ENCODE data around the gene PORCN. TPM values are rescaled to one million over a fixed set of nuclear protein-coding genes. Genes with fewer than 3 reads are reported as not detected.

The PORCN gene
- total RNA-seq, 1 experiment from 2014 or later: 16.4 TPM

DNA sequence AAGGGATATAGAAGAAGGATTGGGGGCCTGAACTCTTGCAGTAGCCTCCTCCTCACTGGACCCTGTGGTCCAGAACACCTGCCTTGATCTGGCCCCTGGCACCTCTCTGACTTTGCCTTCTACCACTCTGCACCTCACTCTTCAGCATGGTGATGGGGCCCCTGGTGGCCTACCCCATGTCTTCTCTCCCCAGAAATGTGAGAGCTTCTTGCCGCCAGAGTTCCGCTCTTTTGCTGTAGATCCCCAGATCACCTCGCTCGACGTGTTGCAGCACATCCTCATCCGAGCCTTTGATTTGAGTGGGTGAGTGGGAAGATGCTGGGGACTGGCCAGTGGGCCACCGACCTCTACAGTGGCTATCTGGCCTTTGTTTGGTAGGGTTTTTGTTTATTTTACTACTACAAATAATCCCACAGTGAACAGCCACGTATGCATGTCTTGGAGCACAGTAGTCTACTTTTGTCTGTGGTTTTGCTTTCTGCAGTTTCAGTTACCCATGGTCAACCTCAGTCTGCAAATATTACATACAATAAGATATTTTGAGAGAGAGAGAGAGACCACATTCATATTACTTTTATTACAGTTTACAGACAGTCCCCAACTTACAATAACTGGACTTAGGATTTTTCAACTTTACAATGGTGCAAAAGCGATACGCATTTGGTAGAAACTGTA is 32.5 kb downstream of the PORCN start:
- H3K27me3 Mint-ChIP-seq (ENCODE audit: low read depth): no peaks in the 10 kb centered on the region
- no peaks in the 10 kb centered on the region for H3K9me3 Mint-ChIP-seq
- POLR2A ChIA-PET: no interaction called here

More for the DNA sequence above, 32.5 kb downstream of the PORCN start:
- H3K4me1 Mint-ChIP-seq: peaks cover 7% of the 10 kb centered on the region
- H3K36me3 Mint-ChIP-seq: peaks cover 6% of the 10 kb centered on the region
- no peak overlapping the region for H3K4me3 Mint-ChIP-seq
- CTCF ChIA-PET: no interaction called here
- H3K27ac Mint-ChIP-seq: no peak overlapping the region
- DNase-seq (ENCODE audit: low spot score) (no peak), ATAC-seq (no peak)
- TF ChIP-seq NFATC4 (CRISPR knock-in tag; IDR thresholded peaks at IDR 0.05) (no peak), ZNF219 (CRISPR knock-in tag; IDR thresholded peaks at IDR 0.05; ENCODE audit: borderline replicate concordance) (no peak), TEAD4 (CRISPR knock-in tag; IDR thresholded peaks at IDR 0.05) (no peak), RELA (CRISPR knock-in tag; IDR thresholded peaks at IDR 0.05; ENCODE audit: borderline replicate concordance) (no peak), ZNF263 (CRISPR knock-in tag; IDR thresholded peaks at IDR 0.05; ENCODE audit: low read depth) (no peak), ZNF425 (CRISPR knock-in tag; conservative IDR thresholded peaks at IDR 0.05) (no peak), MXD4 (CRISPR knock-in tag; IDR thresholded peaks at IDR 0.05; ENCODE audit: borderline replicate concordance) (no peak), ATF2 (CRISPR knock-in tag; IDR thresholded peaks at IDR 0.05; ENCODE audit: borderline replicate concordance, low read depth) (no peak), ZNF671 (CRISPR knock-in tag; IDR thresholded peaks at IDR 0.05) (no peak), NR3C1 (CRISPR knock-in tag; conservative IDR thresholded peaks at IDR 0.05; ENCODE audit: low read depth) (no peak), STAT6 (CRISPR knock-in tag; conservative IDR thresholded peaks at IDR 0.05; ENCODE audit: low read depth) (no peak), ZNF416 (CRISPR knock-in tag; IDR thresholded peaks at IDR 0.05) (no peak), ATF1 (CRISPR knock-in tag; IDR thresholded peaks at IDR 0.05) (no peak), USF1 (CRISPR knock-in tag; IDR thresholded peaks at IDR 0.05) (no peak), CTCF (IDR thresholded peaks at IDR 0.05) (no peak), ARID4B (CRISPR knock-in tag; IDR thresholded peaks at IDR 0.05; ENCODE audit: borderline replicate concordance) (no peak)

All from WTC11 (cell line).